Neural cell (in vitro differentiated cells): Measurements from ENCODE around the gene KRT28. TPM values are rescaled to one million over a fixed set of nuclear protein-coding genes. Genes with fewer than 3 reads are reported as not detected.

Experiments used
- H2AFZ ChIP-seq: fragments of 200-600, 300-800 bp; sonication (generic), shearing (Covaris generic); 2 replicates; pipeline ENCODE4 v1.6.0; 2014; ENCODE audit warnings: low read depth, mild to moderate bottlenecking, antibody characterized with exemption, low read length, moderate library complexity
- H3F3A ChIP-seq: fragments of 200-600 bp; shearing (Covaris generic); 2 replicates; pipeline ENCODE4 v1.6.1; 2016; ENCODE audit warnings: mild to moderate bottlenecking, moderate library complexity, mixed read lengths, antibody characterized with exemption, low read length; ENCODE audit not compliant: insufficient read depth, poor library complexity, severe bottlenecking
- H3K27ac ChIP-seq: fragments of 200-600, 300-800 bp; sonication (generic), shearing (Covaris generic); 2 replicates; pipeline ENCODE4 v1.5.1; 2014; ENCODE audit warnings: mild to moderate bottlenecking, low read length, moderate library complexity
- H3K27me3 ChIP-seq: fragments of 300-800, 200-600 bp; sonication (generic), shearing (Covaris generic); 2 replicates; pipeline ENCODE4 v1.6.0; 2014; ENCODE audit warnings: mild to moderate bottlenecking, low read depth, low read length, moderate library complexity; ENCODE audit not compliant: insufficient read depth
- H3K36me3 ChIP-seq: fragments of 300-800, 200-600 bp; sonication (generic), shearing (Covaris generic); 2 replicates; pipeline ENCODE4 v1.5.1; 2014; ENCODE audit warnings: mild to moderate bottlenecking, antibody characterized with exemption, low read length, moderate library complexity; ENCODE audit not compliant: insufficient read depth
- H3K4me2 ChIP-seq: fragments of 300-800, 200-600 bp; sonication (generic), shearing (Covaris generic); 2 replicates; pipeline ENCODE4 v1.6.0; 2014; ENCODE audit warnings: mild to moderate bottlenecking, low read length
- H3K4me3 ChIP-seq: fragments of 300-800, 200-600 bp; sonication (generic), shearing (Covaris generic); 2 replicates; pipeline ENCODE4 v1.5.1; 2014; ENCODE audit warnings: mild to moderate bottlenecking, low read length, moderate library complexity
- H3K79me2 ChIP-seq: fragments of 200-600 bp; shearing (Covaris generic); replicated peaks from 2 replicates; pipeline ENCODE4 v1.6.0; 2014; ENCODE audit warnings: mild to moderate bottlenecking, low read length, moderate library complexity; ENCODE audit not compliant: insufficient read depth
- H3K9ac ChIP-seq: fragments of 300-800, 200-600 bp; sonication (generic), shearing (Covaris generic); 2 replicates; pipeline ENCODE4 v1.6.1; 2016; ENCODE audit warnings: mild to moderate bottlenecking, low read length, mixed read lengths
- H3K9me2 ChIP-seq: fragments of 200-600 bp; shearing (Covaris generic); 2 replicates; pipeline ENCODE4 v1.6.1; 2016; ENCODE audit warnings: mild to moderate bottlenecking, low read length, mixed read lengths; ENCODE audit not compliant: insufficient read depth
- H3K9me3 ChIP-seq: fragments of 200-600, 300-800 bp; sonication (generic), shearing (Covaris generic); 2 replicates; pipeline ENCODE4 v1.6.1; 2016; ENCODE audit warnings: mild to moderate bottlenecking, mixed run types, low read length, moderate library complexity, mixed read lengths
- H4K20me1 ChIP-seq: fragments of 200-600 bp; shearing (Covaris generic); 2 replicates; pipeline ENCODE4 v1.6.1; 2016; ENCODE audit warnings: mild to moderate bottlenecking, mixed run types; ENCODE audit not compliant: insufficient read depth
- EP300 ChIP-seq: fragments of 450-650 bp; conservative IDR thresholded peaks from 2 replicates; pipeline ENCODE4 v1.6.1; 2014; ENCODE audit warnings: antibody characterized with exemption, mild to moderate bottlenecking, moderate library complexity; ENCODE audit not compliant: poor library complexity, severe bottlenecking
- EZH2 ChIP-seq: fragments of 200-600, 300-800 bp; shearing (Covaris generic), sonication (generic); IDR thresholded peaks from 2 replicates; pipeline ENCODE4 v1.6.1; 2014; ENCODE audit warnings: antibody characterized with exemption, low read length, borderline replicate concordance, mild to moderate bottlenecking; ENCODE audit not compliant: insufficient read depth, poor library complexity, severe bottlenecking
- MXI1 ChIP-seq: fragments of 450-650 bp; conservative IDR thresholded peaks from 2 replicates; pipeline ENCODE4 v1.6.1; 2014; ENCODE audit warnings: antibody characterized with exemption, mild to moderate bottlenecking; ENCODE audit not compliant: poor library complexity, severe bottlenecking
- POLR2AphosphoS5 ChIP-seq: IDR thresholded peaks from 2 replicates; pipeline ENCODE4 v1.6.1; 2012
- RAD21 ChIP-seq: fragments of 450-650 bp; conservative IDR thresholded peaks from 2 replicates; pipeline ENCODE4 v1.6.1; 2014; ENCODE audit warnings: antibody characterized with exemption, mild to moderate bottlenecking, moderate library complexity
- REST ChIP-seq: IDR thresholded peaks from 2 replicates; pipeline ENCODE4 v1.6.1; 2012; ENCODE audit warnings: borderline replicate concordance
- SMC3 ChIP-seq: fragments of 450-650 bp; conservative IDR thresholded peaks from 2 replicates; pipeline ENCODE4 v1.6.1; 2014; ENCODE audit warnings: antibody characterized with exemption, mild to moderate bottlenecking, moderate library complexity; ENCODE audit not compliant: poor library complexity
- TAF1 ChIP-seq: IDR thresholded peaks from 2 replicates; pipeline ENCODE4 v1.6.1; 2012; ENCODE audit warnings: low read depth
- polyA plus RNA-seq: library from polyadenylated mRNA; depleted of rRNA; stranded (reverse); fragments of >200 nt; gene quantifications from 2 replicates; pipeline ENCODE4 v1.2.3, GENCODE V29; 2014
- TF ChIP-seq, protein P1 (sequence below): fragments of 450-650 bp; IDR thresholded peaks from 2 replicates; pipeline ENCODE4 v1.5.1; 2014; ENCODE audit warnings: antibody characterized with exemption, mild to moderate bottlenecking, moderate library complexity; ENCODE audit not compliant: poor library complexity, severe bottlenecking

The KRT28 gene
- polyA plus RNA-seq, 1 donor from 2014 or later: not detected

DNA sequence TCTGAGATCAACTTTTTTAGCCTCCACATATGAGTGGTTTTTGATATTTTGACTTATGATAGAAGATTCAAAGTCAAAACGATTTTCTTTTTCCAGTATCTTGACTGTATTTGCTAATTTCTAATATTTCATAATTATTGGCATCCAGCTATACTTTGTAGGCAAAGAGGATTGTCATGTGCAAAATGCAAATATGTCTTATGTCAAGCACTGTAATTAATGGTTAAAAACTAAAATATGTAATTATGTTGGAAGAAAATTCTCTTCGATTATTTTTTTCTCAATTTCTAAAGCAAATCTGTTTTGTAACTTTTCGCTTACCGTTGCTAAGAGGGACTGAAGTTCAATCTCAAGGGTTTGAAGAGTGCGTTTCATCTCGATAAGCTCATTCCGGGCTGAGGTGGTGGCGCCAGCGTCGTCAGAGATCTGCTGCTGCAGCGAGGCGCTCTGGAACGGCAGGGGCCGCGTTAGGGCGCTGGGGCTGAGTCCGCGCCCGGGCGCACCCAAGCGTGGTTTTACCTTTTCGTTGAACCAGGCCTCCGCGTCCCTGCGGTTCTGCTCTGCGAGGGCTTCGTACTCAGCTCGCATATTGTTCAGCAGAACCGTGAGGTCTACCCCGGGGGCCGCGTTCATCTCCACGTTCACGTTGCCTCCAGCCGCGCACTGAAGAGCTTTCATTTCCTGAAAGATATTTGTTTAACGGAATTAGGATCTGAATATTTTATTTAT, 20.4 kb downstream of the KRT28 start:
- Histone ChIP-seq H3K9ac (no peak overlapping the region), H4K20me1 (no peaks in the 10 kb centered on the region), H3K9me3 (no peaks in the 10 kb centered on the region), H2AFZ (no peak overlapping the region), H3K4me2 (no peak overlapping the region), H3K79me2 (no peaks in the 10 kb centered on the region), H3K36me3 (no peaks in the 10 kb centered on the region), H3K27me3 (no peaks in the 10 kb centered on the region), H3K4me3 (no peak overlapping the region), H3F3A (no peaks in the 10 kb centered on the region), H3K27ac (no peak overlapping the region), H3K9me2 (no peaks in the 10 kb centered on the region)
- no peak for TF ChIP-seq TAF1
- no peak for TF ChIP-seq EZH2
- TF ChIP-seq EP300: no peak
- TF ChIP-seq RAD21: no peak
- TF ChIP-seq, protein P1, sequence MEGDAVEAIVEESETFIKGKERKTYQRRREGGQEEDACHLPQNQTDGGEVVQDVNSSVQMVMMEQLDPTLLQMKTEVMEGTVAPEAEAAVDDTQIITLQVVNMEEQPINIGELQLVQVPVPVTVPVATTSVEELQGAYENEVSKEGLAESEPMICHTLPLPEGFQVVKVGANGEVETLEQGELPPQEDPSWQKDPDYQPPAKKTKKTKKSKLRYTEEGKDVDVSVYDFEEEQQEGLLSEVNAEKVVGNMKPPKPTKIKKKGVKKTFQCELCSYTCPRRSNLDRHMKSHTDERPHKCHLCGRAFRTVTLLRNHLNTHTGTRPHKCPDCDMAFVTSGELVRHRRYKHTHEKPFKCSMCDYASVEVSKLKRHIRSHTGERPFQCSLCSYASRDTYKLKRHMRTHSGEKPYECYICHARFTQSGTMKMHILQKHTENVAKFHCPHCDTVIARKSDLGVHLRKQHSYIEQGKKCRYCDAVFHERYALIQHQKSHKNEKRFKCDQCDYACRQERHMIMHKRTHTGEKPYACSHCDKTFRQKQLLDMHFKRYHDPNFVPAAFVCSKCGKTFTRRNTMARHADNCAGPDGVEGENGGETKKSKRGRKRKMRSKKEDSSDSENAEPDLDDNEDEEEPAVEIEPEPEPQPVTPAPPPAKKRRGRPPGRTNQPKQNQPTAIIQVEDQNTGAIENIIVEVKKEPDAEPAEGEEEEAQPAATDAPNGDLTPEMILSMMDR: no peak
- TF ChIP-seq REST: no peak
- no peak for TF ChIP-seq SMC3
- TF ChIP-seq MXI1: no peak
- TF ChIP-seq POLR2AphosphoS5: no peak

GRCh38 chr17:40778461-40778860, 21.3 kb downstream of the KRT28 start:
- Histone ChIP-seq H3K36me3 (no peaks in the 10 kb centered on the region), H3K4me2 (no peak overlapping the region), H3F3A (no peaks in the 10 kb centered on the region), H3K27me3 (no peaks in the 10 kb centered on the region), H2AFZ (no peak overlapping the region), H3K27ac (no peak overlapping the region), H3K9me3 (no peaks in the 10 kb centered on the region), H3K9ac (no peak overlapping the region), H3K79me2 (no peaks in the 10 kb centered on the region), H4K20me1 (no peaks in the 10 kb centered on the region), H3K9me2 (no peaks in the 10 kb centered on the region), H3K4me3 (no peak overlapping the region)
- TF ChIP-seq SMC3 (no peak), TAF1 (no peak), EP300 (no peak), RAD21 (no peak), MXI1 (no peak), REST (no peak), POLR2AphosphoS5 (no peak), EZH2 (no peak)
- TF ChIP-seq, protein P1: no peak
